HUDEP-2 (cell line): ENCODE results near the gene COX6A1.

Experiments used
- DNase-seq, 76 experiments: peaks; one replicate each; lab custom pipeline; 2025; ENCODE audit not compliant: unreplicated experiment in 76 of 76; lab: John Stamatoyannopoulos, UW

Gene COX6A1

GRCh38 chr12:120437735-120438494, at the start of gene COX6A1:
TSS of gene COX6A1 (plus strand) at chr12:120438113. CDS start at chr12:120438127, 14 bp downstream.
- peak; percentile 25 to 98 (median 95) for DNase-seq

GRCh38 chr12:120388691-120389481, 49.0 kb upstream of the COX6A1 start:
- DNase-seq: no peak

- DNase-seq: no peak
Observed at GRCh38 chr12:120390540-120391120, 47.3 kb upstream of the COX6A1 start.

- no peak for DNase-seq
Observed at GRCh38 chr12:120394483-120395367, 43.2 kb upstream of the COX6A1 start.

GRCh38 chr12:120397824-120398540, 39.9 kb upstream of the COX6A1 start:
- no peak for DNase-seq

- no peak for DNase-seq
Observed at GRCh38 chr12:120399531-120399930, 38.4 kb upstream of the COX6A1 start.

GRCh38 chr12:120402217-120402616, 35.7 kb upstream of the COX6A1 start:
- no peak for DNase-seq

- DNase-seq: no peak
Observed at GRCh38 chr12:120403869-120404268, 34.0 kb upstream of the COX6A1 start.

GRCh38 chr12:120404271-120404670, 33.6 kb upstream of the COX6A1 start:
- DNase-seq: no peak

GRCh38 chr12:120406069-120406468, 31.8 kb upstream of the COX6A1 start:
- DNase-seq: no peak

- no peak for DNase-seq
Observed at GRCh38 chr12:120406553-120406952, 31.4 kb upstream of the COX6A1 start.

- DNase-seq: no peak
Observed at GRCh38 chr12:120408771-120409170, 29.1 kb upstream of the COX6A1 start.

GRCh38 chr12:120412421-120412820, 25.5 kb upstream of the COX6A1 start:
- DNase-seq: no peak

- DNase-seq: no peak
Observed at GRCh38 chr12:120413901-120414695, 23.8 kb upstream of the COX6A1 start.

GRCh38 chr12:120416490-120417216, 21.3 kb upstream of the COX6A1 start:
- no peak for DNase-seq

GRCh38 chr12:120417917-120418580, 19.9 kb upstream of the COX6A1 start:
- no peak for DNase-seq

- no peak for DNase-seq
Observed at GRCh38 chr12:120421701-120422100, 16.2 kb upstream of the COX6A1 start.

GRCh38 chr12:120422892-120423456, 14.9 kb upstream of the COX6A1 start:
- DNase-seq: no peak
